ENCODE data around the gene MIDN. TPM values are rescaled to one million over a fixed set of nuclear protein-coding genes. Genes with fewer than 3 reads are reported as not detected.

The MIDN gene
- total and polyA plus RNA-seq, 10 of the 15 experiments (the other 5 are each of a cell fraction or from before 2014, with no cell fraction given): 0.38 to 51.5 (median 7.2) TPM

DNA sequence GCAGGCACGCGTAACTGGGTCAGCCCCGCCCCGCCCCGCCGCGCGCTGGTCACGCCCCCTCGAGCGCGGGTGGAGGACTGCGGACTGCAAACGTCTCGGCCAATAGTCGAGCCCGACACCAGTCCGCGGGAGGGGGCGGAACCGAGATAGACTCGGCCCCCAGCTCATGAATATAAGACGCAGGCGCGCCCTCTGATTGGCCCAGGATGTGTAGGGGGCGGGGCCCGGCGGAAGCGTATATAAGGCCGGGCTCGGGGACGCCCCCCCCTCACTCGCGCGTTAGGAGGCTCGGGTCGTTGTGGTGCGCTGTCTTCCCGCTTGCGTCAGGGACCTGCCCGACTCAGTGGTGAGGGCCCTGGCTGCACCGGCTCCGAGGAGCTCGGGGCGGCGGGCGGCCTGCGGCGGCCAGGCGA lies 20.7 kb downstream of the MIDN start, which contains the start of gene CIRBP:
CIRBP (plus strand) TSS at position 268 of the 413 bp plus-strand sequence. CDS start 1,602 bp downstream, outside the sequence.
- H3K79me2 ChIP-seq (ENCODE audit: control insufficient read depth, insufficient read depth, low read length): peaks cover 45% of the 10 kb centered on the region
- FAIRE-seq: peak; percentile 96
- DNase-seq (ENCODE audit: low read depth, low spot score): peak; percentile 86
- ChIA-PET RAD21 (ENCODE audit: unreplicated experiment) (interaction anchor here (0.5 to 5.1 kb wide), 9 partner anchors 9 to 211 kb away, joined by 3 to 336 read pairs (median 5); partner anchors contain the start of gene ATP5F1D), CTCF (interaction anchor here (0.6 to 7.2 kb wide), 7 partner anchors 10 to 250 kb away, joined by 3 to 363 read pairs (median 3); partner anchors contain the start of genes ABCA7 and ATP5F1D), POLR2A (interaction anchor here (0.5 to 8.7 kb wide), 20 partner anchors 9 to 405 kb away, joined by 3 to 184 read pairs (median 4); partner anchors contain the start of genes ARHGAP45, ATP5F1D and SBNO2), SMC1A (ENCODE audit: uncharacterized antibody, unreplicated experiment) (interaction anchor here (0.6 to 7.3 kb wide), 3 partner anchors 13 to 95 kb away, joined by 3 to 172 read pairs (median 3); partner anchors contain the start of gene ATP5F1D)
- peak within 1 kb of the TSS; percentile 98 for H3K27ac ChIP-seq (ENCODE audit: control insufficient read depth, insufficient read depth)
- H3K4me3 ChIP-seq: peak within 1 kb of the TSS; percentile 98
- H2AFZ ChIP-seq (ENCODE audit: control insufficient read depth, low read depth, low read length): no peak within 1 kb of the TSS; the same call in 1 of the 2 replicates
- in situ Hi-C loops (cut with MboI): loop anchor here (10.0 kb wide), 1 partner anchor 816 kb away; no protein-coding TSS in a partner anchor
- peaks cover 25 to 27% of the 10 kb centered on the region in 2 experiments for H3K36me3 ChIP-seq (ENCODE audit: control insufficient read depth in 2 of 2, insufficient read depth in 2 of 2, low read length in 1 of 2)
- BruUV-seq (replicated peaks): no TSS peak
- no peaks in the 10 kb centered on the region for H3K27me3 ChIP-seq (replicated peaks in 1 of 2; ENCODE audit: control insufficient read depth in 2 of 2, insufficient read depth in 2 of 2, low read length in 1 of 2)
- peak within 1 kb of the TSS; percentile 99 for H3K4me2 ChIP-seq (ENCODE audit: control insufficient read depth, insufficient read depth)
- H3K9ac ChIP-seq (ENCODE audit: control insufficient read depth, insufficient read depth, low read length): peak within 1 kb of the TSS; percentile 98
- no peaks in the 10 kb centered on the region; the same call in 1 of the 2 replicates for H4K20me1 ChIP-seq (ENCODE audit: control insufficient read depth, insufficient read depth)
- WGBS (ENCODE audit: insufficient coverage, insufficient replicate concordance, low lambda C conversion rate, missing lambda C conversion rate): under 1% methylated on average over 39 of the region's 50 CpGs
- intact Hi-C loops (cut with micrococcal nuclease; ENCODE audit: unreplicated experiment): loop anchor here (1.0 kb wide), 1 partner anchor 9 kb away; no protein-coding TSS in a partner anchor
- no peaks in the 10 kb centered on the region for H3K9me3 ChIP-seq (replicated peaks; ENCODE audit: control insufficient read depth, insufficient read depth, low read length)
- ATAC-seq: peak; percentile 70
- H3K4me1 ChIP-seq (ENCODE audit: control insufficient read depth, insufficient read depth, low read length): peaks cover 47% of the 10 kb centered on the region
- peak; percentile 76; the same call in 1 of the 2 replicates for TF ChIP-seq CBFB (IDR thresholded peaks at IDR 0.05; ENCODE audit: low read depth)
- TF ChIP-seq NFYA (IDR thresholded peaks at IDR 0.05; ENCODE audit: borderline replicate concordance, low read depth, low read length): no peak
- TF ChIP-seq POLR2AphosphoS5 (IDR thresholded peaks at IDR 0.05; ENCODE audit: low read length): peak; percentile 98
- no peak; the same call in 1 of the 2 replicates for TF ChIP-seq BACH1 (IDR thresholded peaks at IDR 0.05; ENCODE audit: borderline replicate concordance)
- peak; percentile 1; the same call in 1 of the 2 replicates for TF ChIP-seq TBL1XR1 (IDR thresholded peaks at IDR 0.05; ENCODE audit: low read depth, low read length)
- TF ChIP-seq TARDBP (IDR thresholded peaks at IDR 0.05; ENCODE audit: borderline replicate concordance): 0 out of 2 replicates have a peak, but pooled peaks have one; percentile 28
- TF ChIP-seq, protein P1, sequence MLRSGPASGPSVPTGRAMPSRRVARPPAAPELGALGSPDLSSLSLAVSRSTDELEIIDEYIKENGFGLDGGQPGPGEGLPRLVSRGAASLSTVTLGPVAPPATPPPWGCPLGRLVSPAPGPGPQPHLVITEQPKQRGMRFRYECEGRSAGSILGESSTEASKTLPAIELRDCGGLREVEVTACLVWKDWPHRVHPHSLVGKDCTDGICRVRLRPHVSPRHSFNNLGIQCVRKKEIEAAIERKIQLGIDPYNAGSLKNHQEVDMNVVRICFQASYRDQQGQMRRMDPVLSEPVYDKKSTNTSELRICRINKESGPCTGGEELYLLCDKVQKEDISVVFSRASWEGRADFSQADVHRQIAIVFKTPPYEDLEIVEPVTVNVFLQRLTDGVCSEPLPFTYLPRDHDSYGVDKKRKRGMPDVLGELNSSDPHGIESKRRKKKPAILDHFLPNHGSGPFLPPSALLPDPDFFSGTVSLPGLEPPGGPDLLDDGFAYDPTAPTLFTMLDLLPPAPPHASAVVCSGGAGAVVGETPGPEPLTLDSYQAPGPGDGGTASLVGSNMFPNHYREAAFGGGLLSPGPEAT (IDR thresholded peaks at IDR 0.05; ENCODE audit: low read depth): no peak
- peak; percentile 71; the same call in 1 of the 2 replicates for TF ChIP-seq NFYB (IDR thresholded peaks at IDR 0.05; ENCODE audit: insufficient read depth, low read depth, low read length)
- TF ChIP-seq RFX5 (IDR thresholded peaks at IDR 0.05; ENCODE audit: low read depth, low read length): peak; percentile 25; the same call in 1 of the 2 replicates
- no peak for TF ChIP-seq LARP7 (IDR thresholded peaks at IDR 0.05)
- TF ChIP-seq, protein P2, sequence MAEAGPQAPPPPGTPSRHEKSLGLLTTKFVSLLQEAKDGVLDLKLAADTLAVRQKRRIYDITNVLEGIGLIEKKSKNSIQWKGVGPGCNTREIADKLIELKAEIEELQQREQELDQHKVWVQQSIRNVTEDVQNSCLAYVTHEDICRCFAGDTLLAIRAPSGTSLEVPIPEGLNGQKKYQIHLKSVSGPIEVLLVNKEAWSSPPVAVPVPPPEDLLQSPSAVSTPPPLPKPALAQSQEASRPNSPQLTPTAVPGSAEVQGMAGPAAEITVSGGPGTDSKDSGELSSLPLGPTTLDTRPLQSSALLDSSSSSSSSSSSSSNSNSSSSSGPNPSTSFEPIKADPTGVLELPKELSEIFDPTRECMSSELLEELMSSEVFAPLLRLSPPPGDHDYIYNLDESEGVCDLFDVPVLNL (IDR thresholded peaks at IDR 0.05; ENCODE audit: low read depth, low read length): no peak
- no peak for TF ChIP-seq KAT2A (conservative IDR thresholded peaks at IDR 0.05; ENCODE audit: control insufficient read depth, low read depth, low read length)
- no peak for TF ChIP-seq IRF4 (IDR thresholded peaks at IDR 0.05; ENCODE audit: low read depth, low read length)
- peak in 1 of 2 experiments; percentile 99; a peak in 2 of 4 replicates for TF ChIP-seq BHLHE40 (IDR thresholded peaks at IDR 0.05; ENCODE audit: borderline replicate concordance in 1 of 2, low read depth in 2 of 2, low read length in 1 of 2)
- TF ChIP-seq PML (IDR thresholded peaks at IDR 0.05; ENCODE audit: low read length): no peak
- TF ChIP-seq SIN3A (IDR thresholded peaks at IDR 0.05; ENCODE audit: low read depth, low read length): peak; percentile 25
- 0 out of 2 replicates have a peak, but pooled peaks have one; percentile 3 for TF ChIP-seq NRF1 (conservative IDR thresholded peaks at IDR 0.05; ENCODE audit: low read depth, low read length)
- TF ChIP-seq SMAD5 (IDR thresholded peaks at IDR 0.05; ENCODE audit: low read depth): peak; percentile 99
- peak; percentile 53; the same call in 1 of the 2 replicates for TF ChIP-seq CHD2 (IDR thresholded peaks at IDR 0.05; ENCODE audit: borderline replicate concordance, low read depth, low read length)
- TF ChIP-seq SMAD1 (IDR thresholded peaks at IDR 0.05; ENCODE audit: low read depth, partially characterized antibody): peak; percentile 82
- TF ChIP-seq, protein P3, sequence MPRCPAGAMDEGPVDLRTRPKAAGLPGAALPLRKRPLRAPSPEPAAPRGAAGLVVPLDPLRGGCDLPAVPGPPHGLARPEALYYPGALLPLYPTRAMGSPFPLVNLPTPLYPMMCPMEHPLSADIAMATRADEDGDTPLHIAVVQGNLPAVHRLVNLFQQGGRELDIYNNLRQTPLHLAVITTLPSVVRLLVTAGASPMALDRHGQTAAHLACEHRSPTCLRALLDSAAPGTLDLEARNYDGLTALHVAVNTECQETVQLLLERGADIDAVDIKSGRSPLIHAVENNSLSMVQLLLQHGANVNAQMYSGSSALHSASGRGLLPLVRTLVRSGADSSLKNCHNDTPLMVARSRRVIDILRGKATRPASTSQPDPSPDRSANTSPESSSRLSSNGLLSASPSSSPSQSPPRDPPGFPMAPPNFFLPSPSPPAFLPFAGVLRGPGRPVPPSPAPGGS (IDR thresholded peaks at IDR 0.05; ENCODE audit: borderline replicate concordance, insufficient read depth, low read depth, low read length, poor library complexity, severe bottlenecking): peak; percentile 37

Data from GM12878 (cell line).